Ramos (cell line): ENCODE results near the gene PRAMEF17.
"Not testable (repeated sequence)": the region's sequence is repeated elsewhere in the genome, so short reads cannot be mapped to it uniquely, and the experiment has no call there.

Source experiments
- in situ Hi-C: fragments of 300-500 bp; cut with MboI; formaldehyde crosslinking; loops from one replicate; pipeline ENCODE4 v1.14.3; 2022; ENCODE audit warnings: low sequenced_read_pairs; ENCODE audit not compliant: unreplicated experiment

The PRAMEF17 gene, protein sequence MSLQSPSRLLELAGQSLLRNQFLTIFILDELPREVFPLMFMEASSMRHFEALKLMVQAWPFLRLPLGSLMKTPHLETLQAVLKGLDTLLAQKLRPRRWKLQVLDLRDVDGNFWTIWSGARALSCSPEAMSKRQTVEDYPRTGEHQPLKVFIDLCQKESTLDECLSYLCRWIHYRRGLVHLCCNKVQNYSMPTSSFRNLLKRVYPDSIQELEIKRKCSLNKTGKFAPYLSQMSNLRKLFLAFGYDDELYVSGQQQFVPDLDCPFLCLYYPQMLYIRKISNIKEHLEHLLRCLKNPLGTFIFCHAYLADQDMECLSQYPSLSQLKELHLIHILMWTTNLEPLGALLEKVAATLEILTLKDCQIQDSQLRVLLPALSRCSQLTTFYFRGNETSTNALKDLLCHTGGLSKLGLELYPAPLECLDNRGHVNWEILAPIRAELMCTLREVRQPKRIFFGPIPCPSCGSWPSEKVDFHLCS

DNA sequence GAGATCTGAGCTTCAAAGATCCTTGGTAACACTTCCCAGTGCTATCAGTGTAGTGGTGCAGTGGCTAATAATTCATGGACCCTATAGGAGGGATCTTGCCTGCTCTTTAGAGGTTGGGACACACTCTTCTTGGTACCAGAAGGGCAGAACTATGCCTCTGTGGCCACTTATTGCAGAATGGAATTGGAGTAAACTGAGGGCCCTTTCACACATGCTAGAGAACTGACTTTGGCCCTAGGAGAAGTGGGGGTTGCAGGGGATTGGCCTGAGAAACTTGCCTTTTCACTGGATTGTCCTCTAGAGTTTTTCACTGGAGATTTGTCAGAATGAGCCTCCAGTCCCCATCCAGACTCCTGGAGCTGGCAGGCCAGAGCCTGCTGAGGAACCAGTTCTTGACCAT is at the start of gene PRAMEF17:
PRAMEF17 (plus strand) TSS at position 301 of the 400 bp plus-strand sequence; CDS start at position 327, 26 bp downstream.
- in situ Hi-C loops: not testable (repeated sequence)

DNA sequence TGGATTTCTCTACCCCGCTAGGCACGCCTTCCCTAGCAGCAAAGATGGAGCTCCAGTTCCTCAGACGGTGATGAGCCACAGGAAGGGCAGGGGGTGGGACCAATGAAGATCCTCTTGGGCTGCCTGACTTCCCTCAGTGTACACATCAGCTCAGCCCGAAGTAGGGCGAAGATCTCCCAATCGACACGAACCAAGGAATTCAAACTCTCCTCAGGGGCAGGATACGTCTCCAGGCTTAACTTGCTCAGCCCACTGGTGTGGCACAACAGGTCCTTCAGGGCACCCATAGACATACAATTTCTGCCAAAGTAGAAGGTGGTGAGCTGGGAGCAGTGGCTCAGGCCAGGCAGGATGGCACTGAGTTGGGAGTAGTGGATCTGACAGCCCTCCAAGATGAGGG is 46.9 kb upstream of the PRAMEF17 start:
- in situ Hi-C loops: not testable (repeated sequence)

DNA sequence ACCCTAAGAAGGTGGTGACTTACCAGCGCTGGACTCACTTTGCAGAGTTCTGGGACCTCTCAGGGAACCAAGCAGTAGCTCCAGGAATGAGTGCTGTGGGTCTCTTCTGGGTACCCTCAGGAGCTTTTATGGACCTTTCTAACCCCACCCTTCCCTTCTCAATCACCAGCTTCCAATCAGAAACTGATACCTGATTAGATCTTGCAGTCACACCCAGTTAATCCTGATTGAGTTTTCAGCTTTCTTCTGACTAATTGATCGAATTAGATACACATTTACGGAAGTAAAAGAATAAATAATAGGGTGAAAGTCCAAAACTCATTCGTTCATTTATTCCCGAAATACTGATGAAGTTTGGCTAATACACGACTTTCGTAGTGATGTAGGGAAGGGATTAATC is 42.4 kb upstream of the PRAMEF17 start, which contains the start of gene PRAMEF14:
PRAMEF14 (minus strand) TSS at position 101 of the 400 bp plus-strand sequence. CDS start 1,820 bp downstream, outside the sequence.
- in situ Hi-C loops: not testable (repeated sequence)

DNA sequence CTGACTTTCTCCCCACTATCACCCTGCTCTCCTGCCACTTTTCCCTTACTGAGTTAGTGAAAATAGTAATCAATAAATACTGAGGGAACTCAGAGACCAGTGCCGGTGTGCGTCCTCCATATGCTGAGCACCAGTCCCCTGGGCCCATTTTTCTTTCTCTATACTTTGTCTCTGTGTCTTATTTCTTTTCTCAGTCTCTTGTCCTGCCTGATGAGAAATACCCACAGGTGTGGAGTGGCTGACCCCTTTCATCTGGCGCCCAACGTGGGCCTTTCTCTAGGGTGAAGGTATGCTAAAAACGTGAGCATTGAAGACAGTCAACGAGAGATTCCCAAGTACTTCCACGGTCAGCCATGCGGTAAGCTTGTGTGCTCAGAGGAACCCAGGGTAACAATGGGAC is 36.0 kb upstream of the PRAMEF17 start:
- in situ Hi-C loops: loop anchor here (25.0 kb wide), 1 partner anchor 609 kb away; no protein-coding TSS in a partner anchor

DNA sequence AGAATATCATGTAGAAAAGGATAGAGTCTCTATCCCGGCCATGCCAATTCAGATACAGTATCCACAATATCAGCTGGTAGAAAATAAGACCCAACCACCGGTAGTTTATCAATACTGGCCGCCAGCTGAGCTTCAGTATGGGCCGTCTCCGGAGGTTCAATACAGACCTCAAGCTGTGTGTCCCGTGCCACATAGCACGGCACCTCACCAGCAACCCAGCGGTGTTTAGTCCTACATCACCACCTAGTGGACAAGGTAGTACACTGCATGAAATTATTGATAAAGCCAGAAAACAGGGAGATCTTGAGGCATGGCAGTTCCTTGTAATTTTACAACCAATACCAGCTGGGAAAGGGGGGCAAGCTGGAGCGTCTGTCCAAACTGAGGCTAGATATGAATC is 35.0 kb upstream of the PRAMEF17 start:
- in situ Hi-C loops: loop anchor here (25.0 kb wide), 1 partner anchor 608 kb away; no protein-coding TSS in a partner anchor

DNA sequence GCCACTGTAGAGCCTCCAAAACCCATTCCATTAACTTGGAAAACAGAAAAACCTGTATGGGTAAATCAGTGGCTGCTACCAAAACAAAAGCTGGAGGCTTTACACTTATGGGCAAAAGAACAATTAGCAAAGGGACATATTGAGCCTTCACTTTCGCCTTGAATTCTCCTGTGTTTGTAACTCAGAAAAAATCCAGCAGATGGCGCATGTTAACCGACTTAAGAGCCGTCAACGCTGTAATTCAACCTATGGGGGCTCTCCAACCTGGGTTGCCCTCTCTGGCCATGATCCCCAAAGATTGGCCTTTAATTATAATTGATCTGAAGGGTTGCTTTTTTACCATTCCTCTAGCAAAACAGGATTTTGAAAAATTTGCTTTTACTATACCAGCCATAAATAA is 32.7 kb upstream of the PRAMEF17 start:
- in situ Hi-C loops: loop anchor here (25.0 kb wide), 1 partner anchor 606 kb away; no protein-coding TSS in a partner anchor

DNA sequence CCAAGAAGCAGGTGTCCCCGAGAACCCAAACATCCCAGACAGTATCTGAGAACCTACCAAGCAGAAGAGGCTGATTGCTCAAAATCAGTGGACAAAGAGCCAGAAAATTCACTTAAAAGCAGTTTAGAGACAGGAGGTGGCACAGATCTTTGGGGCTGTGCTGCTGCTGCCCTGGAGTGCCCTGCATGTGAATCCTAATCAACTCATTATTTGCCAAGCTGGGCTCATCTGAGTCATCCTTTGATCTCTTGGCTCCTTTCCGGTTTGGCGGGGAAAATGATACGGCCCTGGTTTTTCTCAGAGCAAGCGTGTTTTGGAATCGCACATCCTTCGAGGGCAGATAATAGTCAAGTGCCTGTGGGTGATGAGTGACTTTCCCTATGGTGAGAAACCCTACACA is 27.1 kb upstream of the PRAMEF17 start:
- in situ Hi-C loops: loop anchor here (25.0 kb wide), 1 partner anchor 600 kb away; no protein-coding TSS in a partner anchor

DNA sequence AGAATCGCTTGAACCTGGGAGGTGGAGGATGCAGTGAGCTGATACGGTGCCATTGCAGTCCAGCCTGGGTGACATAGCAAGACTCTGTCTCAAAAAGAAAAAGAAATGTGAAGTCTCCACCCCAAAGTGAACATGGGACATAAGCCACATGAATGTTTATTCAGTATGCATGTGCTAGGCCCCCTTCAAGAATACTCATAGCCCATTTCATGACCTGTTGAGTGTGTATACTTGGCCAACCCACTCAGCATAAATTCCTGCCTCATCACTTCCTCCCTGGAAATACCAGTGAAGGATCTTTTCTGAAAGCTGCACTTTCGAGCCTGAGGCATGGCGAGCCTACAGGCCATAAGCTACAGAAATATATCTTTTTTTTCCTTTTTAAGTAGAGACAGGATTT is 24.5 kb upstream of the PRAMEF17 start:
- in situ Hi-C loops: loop anchor here (25.0 kb wide), 1 partner anchor 597 kb away; no protein-coding TSS in a partner anchor

DNA sequence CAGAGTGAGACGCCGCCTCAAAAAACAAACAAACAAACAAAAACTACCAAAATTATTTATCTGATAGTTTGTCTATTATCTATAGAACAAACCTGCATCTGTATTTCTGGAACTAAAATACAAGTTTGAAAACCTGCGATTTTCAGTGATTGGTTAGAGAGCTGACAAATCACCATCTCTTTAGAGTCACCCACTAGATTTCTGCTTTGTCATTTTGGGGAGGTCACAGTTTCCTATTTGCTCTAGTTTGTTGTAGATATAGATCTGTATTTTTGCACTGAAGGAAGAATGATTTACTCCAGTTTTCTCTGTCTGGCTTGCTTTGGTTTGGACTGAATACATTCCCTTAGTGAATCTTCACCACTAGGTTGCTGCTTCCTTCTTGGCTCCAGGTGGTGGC is 22.9 kb upstream of the PRAMEF17 start:
- in situ Hi-C loops: loop anchor here (25.0 kb wide), 1 partner anchor 596 kb away; no protein-coding TSS in a partner anchor

DNA sequence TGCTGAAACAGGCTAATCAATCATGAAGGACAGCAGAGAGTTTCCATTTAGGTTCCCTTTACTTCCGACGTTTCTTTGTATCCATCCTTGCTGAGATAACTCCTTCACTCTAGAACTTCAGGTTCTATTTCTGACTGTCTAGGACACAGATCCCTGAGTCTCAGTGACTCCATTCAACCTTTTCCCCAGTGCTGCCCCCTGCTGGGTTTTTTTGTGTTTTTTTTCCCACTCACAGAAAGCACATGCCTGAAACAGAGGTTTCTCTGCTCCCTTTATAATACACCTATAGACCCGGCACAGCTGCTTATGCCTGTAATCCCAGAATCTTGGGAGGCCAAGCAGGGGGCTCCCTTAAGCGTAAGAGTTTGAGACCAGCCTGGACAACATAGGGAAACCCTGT is 20.9 kb upstream of the PRAMEF17 start:
- in situ Hi-C loops: loop anchor here (25.0 kb wide), 1 partner anchor 594 kb away; no protein-coding TSS in a partner anchor

DNA sequence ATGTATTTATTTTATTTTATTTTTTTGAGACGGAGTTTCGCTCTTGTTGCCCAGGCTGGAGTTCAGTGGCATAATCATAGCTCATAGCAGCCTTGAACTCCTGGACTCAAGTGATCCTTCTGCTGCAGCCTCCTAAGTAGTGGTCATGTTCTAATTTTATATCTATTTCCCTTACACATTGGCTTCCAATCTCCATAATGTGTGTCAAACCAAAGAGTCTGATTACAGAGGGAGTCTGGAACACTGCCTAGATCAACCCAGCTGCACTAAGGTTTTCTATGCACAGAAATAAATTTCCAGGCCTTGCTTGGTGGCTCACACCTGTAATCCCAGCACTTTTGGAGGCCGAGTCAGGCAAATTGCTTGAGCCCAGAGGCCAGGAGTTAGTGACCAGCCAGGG is 10.4 kb upstream of the PRAMEF17 start:
- in situ Hi-C loops: not testable (repeated sequence)

DNA sequence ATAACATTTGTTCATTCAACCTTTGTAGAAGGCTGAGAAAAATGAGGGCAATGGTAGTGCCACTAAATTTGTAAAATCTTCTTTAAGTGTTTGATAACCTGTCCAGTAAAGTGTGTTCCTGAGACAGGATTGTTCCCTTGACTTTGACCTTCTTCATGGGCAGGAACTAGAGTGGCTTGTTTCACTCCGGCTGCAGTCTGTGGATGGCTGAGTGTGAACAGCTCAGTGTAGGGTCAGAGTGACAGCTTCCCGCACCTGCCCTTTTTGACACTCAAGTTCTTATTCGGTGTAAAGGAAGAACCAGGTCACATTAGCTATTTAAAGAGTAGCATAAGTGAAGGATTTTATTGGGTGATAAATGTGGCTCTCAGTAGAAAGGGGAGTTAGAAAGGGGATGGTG is 9.1 kb upstream of the PRAMEF17 start:
- in situ Hi-C loops: not testable (repeated sequence)

DNA sequence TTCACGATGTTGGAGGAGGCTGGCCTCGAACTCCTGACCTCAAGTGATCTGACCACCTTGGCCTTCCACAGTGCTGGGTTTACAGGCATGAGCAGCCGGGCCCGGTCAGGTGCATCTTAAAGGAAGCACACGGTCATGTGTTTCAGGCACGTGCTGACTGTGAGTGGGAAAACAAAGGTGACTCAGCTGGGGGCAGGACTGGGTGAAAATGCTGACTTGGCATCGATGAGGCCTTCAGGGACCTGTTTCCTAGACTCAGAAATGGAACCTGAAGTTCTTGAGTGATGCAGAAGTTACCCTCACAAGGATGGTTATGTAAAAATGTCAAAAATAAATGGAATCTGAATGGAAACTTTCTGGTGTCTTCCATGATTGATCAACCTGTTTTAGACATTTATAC is 3.6 kb downstream of the PRAMEF17 start:
- in situ Hi-C loops: not testable (repeated sequence)

DNA sequence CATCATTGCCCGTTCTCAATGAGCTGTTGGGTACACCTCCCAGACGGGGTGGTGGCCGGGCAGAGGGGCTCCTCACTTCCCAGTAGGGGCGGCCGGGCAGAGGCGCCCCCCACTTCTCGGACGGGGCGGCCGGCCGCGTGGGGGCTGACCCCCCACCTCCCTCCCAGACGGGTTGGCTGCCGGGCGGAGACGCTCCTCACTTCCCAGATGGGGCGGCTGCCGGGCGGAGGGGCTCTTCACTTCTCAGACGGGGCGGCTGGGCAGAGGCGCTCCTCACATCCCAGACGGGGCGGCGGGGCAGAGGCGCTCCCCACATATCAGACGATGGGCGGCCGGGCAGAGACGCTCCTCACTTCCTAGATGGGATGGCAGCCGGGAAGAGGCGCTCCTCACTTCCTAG is 5.3 kb downstream of the PRAMEF17 start:
- in situ Hi-C loops: not testable (repeated sequence)

DNA sequence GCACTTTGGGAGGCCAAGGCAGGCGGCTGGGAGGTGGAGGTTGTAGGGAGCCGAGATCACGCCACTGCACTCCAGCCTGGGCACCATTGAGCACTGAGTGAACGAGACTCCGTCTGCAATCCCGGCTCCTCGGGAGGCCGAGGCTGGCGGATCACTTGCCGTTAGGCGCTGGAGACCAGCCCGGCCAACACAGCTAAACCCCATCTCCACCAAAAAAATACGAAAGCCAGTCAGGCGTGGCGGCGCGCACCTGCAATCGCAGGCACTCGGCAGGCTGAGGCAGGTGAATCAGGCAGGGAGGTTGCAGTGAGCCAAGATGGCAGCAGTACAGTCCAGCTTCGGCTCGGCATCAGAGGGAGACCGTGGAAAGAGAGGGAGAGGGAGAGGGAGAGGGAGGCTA is 5.9 kb downstream of the PRAMEF17 start:
- in situ Hi-C loops: not testable (repeated sequence)

DNA sequence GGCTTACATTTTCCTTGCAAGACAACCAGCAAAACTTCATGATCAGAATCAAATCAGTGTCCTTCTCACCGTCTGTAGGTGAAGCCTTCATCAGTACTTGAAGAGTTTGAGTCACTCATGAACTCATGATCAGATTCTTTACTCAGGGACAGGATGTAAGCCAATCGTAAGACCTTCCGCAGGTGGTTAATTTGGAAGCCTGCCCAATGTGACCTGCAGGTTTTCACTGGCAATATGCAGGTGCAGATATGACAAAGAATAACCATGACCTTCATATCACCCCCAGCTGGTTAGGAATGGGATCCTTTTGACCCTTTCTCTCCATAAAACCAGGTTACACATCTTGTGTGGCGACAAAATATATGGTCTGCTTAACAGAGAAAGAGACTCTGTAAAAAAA is 18.4 kb downstream of the PRAMEF17 start:
- in situ Hi-C loops: no loop called here

DNA sequence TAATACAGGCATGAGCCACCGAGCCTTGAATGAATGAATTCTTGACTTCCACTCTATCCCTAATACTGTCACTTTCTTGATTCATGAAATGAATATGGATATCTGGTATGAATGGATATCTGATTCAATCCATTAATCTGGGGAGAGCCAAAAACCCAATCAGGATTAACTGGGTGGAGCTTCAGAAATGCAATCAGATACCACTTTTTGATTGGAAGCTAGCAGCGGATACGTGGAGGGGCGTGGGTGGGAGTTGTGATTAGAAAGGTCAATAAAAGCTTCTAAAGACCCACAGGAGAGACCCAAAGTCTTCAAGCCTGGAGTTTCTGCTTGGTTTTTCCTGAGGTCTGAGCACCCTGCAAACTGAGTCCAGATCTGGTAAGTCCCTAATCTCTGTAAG is 20.7 kb downstream of the PRAMEF17 start, which contains the start of gene PRAMEF20:
PRAMEF20 (plus strand) TSS at position 301 of the 400 bp plus-strand sequence. CDS start 5,905 bp downstream, outside the sequence.
- in situ Hi-C loops: not testable (repeated sequence)

DNA sequence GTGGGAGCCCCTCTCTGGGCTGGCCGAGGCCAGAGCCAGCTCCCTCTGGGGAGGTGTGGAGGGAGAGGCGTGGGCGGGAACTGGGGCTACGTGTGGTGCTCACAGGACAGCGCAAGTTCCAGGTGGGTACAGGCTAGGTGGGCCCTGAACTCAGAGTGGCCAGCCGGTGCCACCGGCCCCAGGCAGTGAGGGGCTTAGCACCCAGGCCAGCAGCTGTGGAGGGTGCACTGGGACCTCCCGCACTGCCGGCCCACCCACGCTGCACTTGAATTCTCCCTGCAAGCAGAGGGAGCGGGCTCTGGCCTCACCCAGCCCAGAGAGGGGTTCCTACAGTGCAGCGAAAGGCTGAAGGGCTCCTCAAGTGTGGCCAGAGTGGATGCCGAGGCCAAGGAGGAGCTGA is 41.1 kb downstream of the PRAMEF17 start:
- in situ Hi-C loops: no loop called here

DNA sequence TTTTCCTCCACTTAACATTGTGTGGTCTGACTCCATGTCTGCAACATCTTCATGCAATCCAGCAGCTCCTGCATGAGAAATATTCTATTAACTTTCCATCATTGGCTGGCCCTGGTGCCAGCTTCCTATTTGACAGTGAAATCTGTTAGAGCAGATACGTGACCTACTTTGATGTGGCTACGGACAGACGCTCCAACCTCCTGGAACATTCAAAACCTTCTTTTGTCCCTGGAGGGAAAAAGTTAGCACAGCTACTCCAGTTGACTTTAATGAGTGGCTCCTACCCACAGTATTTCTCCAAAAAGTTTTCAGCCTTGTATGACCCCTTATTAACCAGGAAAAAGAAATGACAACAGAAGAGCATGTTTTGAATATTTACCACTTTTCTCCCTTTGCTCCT is 42.8 kb downstream of the PRAMEF17 start:
- in situ Hi-C loops: no loop called here

DNA sequence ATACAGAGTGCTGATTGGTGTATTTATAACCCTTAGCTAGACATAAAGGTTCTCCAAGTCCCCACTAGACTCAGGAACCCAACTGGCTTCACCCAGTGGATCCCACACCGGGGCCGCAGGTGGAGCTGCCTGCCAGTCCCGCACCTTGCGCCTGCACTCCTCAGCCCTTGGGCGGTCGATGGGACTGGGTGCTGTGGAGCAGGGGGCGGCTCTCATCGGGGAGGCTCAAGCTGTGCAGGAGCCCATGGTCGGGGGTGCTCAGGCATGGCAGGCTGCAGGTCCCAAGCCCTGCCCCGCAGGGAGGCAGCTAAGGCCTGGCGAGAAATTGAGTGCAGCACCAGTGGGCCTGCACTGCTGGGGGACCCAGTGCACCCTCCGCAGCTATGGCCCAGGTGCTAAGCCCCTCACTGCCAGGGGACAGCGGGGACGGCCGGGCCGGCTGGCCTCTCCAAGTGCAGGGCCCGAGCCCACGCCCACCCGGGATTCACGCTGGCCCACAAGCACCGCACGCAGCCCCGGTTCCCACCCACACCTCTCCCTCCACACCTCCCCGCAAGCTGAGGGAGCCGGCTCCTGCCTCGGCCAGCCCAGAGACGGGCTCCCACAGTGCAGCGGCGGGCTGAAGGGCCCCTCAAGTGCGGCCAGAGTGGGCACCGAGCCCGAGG is 44.4 kb downstream of the PRAMEF17 start:
- in situ Hi-C loops: not testable (repeated sequence)

DNA sequence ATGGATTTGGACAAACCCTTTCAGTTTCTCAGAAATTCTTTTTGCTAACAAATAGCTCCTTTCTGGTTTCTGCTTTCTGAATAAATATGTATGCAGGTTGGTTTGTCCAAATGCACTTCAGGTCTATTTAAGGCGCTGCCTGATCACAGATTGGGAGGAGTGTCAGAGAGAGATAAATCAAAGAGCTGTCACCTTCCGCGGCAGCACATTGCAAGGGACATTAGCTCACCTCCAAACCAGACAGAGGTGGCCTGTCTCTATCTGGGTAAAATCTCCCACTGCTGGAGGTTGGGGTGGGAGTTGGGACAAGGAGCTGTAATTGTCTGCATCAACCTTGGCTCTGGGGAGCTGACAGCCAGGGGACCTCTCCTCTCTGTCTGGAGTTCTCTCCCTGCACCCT is 46.0 kb downstream of the PRAMEF17 start:
- in situ Hi-C loops: no loop called here
